Stimulated activated CD4-positive, alpha-beta T cell treated with anti-CD3 and anti-CD28 coated beads, Interleukin-1b, Interleukin-23, amount 100 ng/mL, for 4 hours (primary cell): ENCODE measurements around the gene CES2.
"Not testable (repeated sequence)": the region's sequence is repeated elsewhere in the genome, so short reads cannot be mapped to it uniquely, and the experiment has no call there.

Experiments used
- DNase-seq, 2 donors: peaks; one replicate each; pipeline ENCODE4 v3.0.0-alpha.2; 2020; ENCODE audit warnings: low read depth in 2 of 2

The CES2 gene

GRCh38 chr16:66934839-66935313 is 440 bp upstream of the CES2 start:
- not testable (repeated sequence) for DNase-seq

DNA sequence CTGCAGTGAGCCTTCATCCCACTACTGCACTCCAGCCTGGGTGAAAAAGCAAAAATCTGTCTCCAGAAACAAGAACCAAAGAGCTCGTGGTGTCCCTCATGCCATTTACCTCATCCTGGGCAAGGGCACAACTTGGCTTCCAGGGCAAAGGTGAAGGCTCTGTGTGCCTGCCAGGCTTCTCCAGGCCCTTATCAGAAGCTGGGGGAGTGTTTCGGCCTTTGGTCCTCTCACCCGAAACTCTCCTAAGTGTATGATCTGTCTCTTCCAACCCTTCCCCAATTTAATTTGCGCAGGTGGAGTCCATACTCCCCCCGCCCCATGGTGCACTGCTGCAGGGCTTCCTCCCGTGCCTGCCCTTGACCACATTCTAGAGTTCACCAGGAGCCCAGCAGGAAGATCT is 1.1 kb downstream of the CES2 start:
- DNase-seq, result no peak

GRCh38 chr16:66936889-66937554 is 1.7 kb downstream of the CES2 start:
- DNase-seq, result no peak

- no peak for DNase-seq
Observed at GRCh38 chr16:66937725-66938337, 2.5 kb downstream of the CES2 start.

DNA sequence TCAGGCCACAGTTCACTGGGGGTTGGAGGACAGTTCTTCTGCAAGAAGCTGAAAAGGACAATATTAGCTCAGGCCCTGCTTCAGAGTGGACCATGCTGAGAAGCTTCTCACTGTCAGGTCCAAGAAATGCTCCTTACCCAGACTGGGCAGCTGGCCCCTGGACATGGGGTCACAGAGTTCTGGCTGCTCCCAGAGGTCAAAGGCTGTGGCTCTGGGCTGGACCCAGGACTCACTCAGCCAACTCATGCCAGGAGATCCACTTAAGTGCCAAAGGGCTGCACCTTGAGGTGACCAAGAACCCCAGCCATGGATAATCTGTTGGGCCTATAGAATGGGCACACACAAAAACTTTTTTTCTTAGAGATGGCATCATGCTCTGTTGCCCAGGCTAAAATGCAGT is 4.0 kb downstream of the CES2 start:
- DNase-seq, result no peak

GRCh38 chr16:66940236-66940635 is 4.9 kb downstream of the CES2 start:
- DNase-seq, result no peak

DNA sequence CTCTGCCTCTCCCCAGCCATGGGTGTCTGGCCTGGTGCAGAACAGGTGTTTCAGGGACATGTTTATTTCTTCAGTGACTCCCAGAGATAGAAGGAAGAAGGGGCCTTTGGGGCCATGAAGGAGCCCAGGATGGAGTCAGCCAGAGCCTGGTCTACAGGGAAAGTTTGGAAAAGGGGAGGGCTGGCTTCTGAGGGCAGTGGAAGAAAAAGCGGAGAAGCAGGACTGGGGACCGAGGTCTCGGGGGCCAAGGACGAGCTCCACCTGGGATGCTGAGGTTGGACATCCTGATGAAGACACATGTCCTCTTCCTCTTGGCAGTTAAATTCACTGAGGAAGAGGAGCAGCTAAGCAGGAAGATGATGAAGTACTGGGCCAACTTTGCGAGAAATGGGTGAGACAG is 7.7 kb downstream of the CES2 start:
- no peak for DNase-seq

DNA sequence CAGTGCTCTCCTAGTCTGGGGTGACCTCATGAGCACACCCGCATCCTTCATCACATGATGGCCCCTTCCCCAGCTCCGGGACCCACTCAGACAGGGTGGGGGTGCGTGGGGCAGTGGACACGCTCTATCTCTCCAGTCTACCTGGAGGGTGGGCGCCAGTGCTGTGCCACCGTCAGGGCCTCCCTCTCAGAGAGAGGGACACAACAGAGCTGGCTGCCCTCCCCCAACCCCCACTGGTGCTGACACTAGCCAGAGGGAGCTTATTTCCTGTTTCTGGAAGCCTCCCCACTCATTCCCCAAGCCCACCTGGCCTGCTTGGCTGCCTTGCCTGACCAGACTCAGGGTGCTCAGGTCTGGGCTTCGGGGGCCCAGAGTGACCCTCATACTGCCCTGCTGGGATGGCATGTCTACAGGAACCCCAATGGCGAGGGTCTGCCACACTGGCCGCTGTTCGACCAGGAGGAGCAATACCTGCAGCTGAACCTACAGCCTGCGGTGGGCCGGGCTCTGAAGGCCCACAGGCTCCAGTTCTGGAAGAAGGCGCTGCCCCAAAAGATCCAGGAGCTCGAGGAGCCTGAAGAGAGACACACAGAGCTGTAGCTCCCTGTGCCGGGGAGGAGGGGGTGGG is 8.2 kb downstream of the CES2 start:
- no peak for DNase-seq

- no peak for DNase-seq
Observed at GRCh38 chr16:66944054-66944441, 8.7 kb downstream of the CES2 start.

DNA sequence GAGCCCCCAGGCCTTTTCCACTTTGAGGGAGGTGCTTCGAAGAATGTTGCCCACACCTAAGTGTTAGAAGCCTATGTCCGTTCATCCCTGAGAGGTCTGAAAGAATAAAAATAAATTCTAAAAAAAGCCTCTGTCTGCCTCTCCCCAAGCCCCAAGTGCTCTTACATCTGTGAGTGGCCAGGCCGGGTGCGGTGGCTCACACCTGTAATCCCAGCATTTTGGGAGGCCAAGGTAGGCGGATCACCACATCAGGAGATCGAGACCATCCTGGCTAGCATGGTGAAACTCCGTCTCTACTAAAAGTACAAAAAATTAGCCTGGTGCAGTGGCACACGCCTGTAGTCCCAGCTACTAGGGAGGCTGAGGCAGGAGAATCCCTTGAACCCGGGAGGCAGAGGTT is 9.7 kb downstream of the CES2 start:
- DNase-seq, result not testable (repeated sequence)

- DNase-seq, result no peak
Observed at GRCh38 chr16:66945939-66946338, 10.6 kb downstream of the CES2 start.

DNA sequence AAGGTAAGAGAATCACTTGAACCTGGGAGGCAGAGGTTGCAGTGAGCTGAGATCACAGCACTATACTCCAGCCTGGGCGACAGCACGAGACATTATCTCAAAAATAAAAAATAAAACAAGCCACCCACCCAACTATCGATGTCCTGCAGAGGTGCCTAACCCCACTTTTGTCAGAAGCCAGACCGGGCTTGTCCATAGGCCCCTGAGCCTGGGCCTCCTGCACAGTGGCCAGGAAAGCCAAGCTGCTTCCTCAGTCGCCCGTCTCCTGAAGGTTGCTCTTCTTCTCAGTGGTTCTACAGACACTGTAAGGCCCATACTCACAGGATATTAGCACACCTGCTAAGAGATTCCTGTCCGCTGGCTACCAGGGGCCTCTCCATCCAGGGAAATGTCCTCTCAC is 11.2 kb downstream of the CES2 start:
- DNase-seq, result no peak

- DNase-seq, result no peak
Observed at GRCh38 chr16:66946974-66947301, 11.6 kb downstream of the CES2 start.

- peak; percentile 74 to 78 for DNase-seq
Observed at GRCh38 chr16:66947302-66948065, 12.2 kb downstream of the CES2 start.

DNA sequence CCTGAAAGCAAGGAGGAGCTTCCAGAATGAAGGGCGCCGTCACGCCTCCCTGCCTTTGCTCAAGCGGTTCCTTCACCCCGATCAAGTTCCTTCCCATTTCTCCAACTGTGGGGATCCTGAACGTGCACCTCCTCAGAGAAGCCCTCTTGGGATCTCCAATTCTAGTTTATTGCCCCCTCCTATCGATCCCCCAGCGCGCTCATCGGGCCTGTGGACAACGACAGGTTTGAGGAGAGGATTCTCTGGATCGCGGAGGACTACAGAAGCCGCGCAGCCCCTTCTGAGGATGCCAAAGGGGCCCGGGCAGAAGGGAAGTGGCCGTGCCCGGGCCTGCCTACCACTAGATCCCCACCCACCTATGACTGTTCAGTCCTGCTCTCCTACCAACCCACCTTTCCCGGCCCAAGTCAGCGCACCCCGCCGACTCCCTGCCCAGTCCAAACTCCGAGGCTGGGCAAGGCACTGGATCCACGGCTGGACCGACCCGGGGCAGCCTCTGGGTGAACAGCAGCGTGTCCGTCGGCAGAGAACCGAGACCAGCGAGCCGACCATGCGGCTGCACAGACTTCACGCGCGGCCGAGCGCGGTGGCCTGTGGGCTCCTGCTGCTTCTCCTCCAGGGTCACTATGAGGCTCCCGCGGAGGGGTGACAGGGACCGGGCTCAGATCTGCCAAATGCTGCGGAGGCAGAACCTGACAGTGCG is 13.0 kb downstream of the CES2 start:
- DNase-seq, result no peak

DNA sequence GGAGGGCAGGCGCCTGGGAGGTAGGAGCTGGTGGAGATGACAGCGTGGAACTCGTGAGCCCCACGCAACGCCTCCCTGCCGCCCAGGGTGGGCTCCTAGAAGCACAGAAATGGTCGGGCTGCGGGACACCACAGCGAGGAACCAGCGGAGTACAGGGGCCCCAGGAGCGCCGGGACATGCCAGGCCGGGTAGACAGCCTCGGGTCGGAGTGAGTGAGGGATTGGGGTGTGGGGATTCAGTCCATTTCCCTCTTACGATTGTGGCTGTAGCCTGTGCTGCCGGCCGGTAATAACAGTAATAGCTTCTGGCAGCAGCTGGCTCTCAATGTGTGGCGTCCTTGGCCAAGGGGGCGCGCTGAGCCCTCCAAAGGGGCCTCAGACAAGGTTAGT is 13.5 kb downstream of the CES2 start:
- DNase-seq, result no peak

DNA sequence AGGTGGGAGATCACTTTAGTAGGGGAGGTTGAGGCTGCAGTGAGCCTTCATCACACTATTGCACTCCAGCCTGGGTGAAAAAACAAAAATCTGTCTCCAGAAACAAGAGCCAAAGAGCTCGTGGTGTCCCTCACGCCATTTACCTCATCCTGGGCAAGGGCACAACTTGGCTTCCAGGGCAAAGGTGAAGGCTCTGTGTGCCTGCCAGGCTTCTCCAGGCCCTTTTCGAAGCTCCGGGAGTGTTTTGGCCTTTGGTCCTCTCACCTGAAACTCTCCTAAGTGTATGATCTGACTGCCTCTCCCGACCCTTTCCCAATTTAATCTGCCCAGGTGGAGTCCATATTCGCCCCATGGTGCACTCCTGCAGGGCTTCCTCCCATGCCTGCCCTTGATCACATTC is 14.2 kb downstream of the CES2 start:
- no peak for DNase-seq

- DNase-seq, result no peak
Observed at GRCh38 chr16:66950437-66950836, 15.1 kb downstream of the CES2 start.

GRCh38 chr16:66950971-66951790 is 15.9 kb downstream of the CES2 start:
- no peak for DNase-seq

DNA sequence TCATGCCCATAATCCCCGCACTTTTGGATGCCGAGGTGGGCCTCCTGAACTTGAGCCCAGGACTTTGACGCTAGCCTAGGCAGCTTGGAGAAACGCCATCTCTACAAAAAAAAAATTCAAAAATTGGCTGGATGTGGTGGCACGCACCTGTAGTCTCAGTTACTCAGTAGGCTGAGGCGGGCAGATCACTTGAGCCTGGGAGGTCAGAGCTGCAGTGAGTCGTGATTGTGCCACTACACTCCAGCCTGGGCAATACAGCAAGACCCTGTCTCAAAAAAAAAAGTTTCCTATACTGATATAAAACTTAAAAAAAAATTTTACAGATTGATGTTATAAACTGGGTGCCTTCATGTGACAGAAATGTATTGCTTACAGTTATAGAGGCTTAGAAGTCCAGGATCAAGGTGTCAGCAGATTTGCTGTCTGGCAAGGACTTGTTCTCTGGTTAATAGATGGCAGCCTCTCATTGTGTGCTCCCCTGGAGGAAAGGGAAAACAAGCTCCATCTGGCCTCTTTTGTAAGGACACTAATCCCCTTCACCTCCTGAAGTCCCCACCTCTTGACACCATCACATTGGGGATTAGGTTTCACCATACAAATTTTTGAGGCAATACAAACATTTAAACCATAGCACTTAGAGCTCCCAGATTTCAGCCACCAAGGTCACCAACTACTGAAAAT is 17.3 kb downstream of the CES2 start:
- DNase-seq, result no peak
